K562 (cell line): ENCODE measurements around the gene MAB21L4. TPM values are rescaled to one million over a fixed set of nuclear protein-coding genes. Genes with fewer than 3 reads are reported as not detected.

Experiments
- ATAC-seq: fragments of 200-7000 bp; cut with Tn5 transposase; 3 replicates; pipeline ENCODE4 v1.9.1; 2020; ENCODE audit warnings: moderate library complexity
- BruUV-seq: library from RNA; stranded (reverse); fragments of 400-500 nt; replicated peaks from 2 replicates; lab custom pipeline; 2021; lab: Mats Ljungman, UMichigan
- CTCF ChIA-PET: fragments of 300-600 bp; formaldehyde crosslinking; extraction: SDS; loops from one replicate; lab custom pipeline; 2021; ENCODE audit warnings: low intra/inter-chr PET ratio; lab: Yijun Ruan, JAX
- POLR2A ChIA-PET: fragments of 300-600, 350-650 bp; sonication (Branson Sonifier 250); formaldehyde crosslinking; extraction: SDS; loops from one replicate; lab custom pipeline; 2021; ENCODE audit warnings: antibody characterized with exemption, inconsistent platforms; lab: Yijun Ruan, JAX
- DNase-seq, 4 experiments: peaks; one replicate each; pipeline versions ENCODE4 v3.0.0 to v3.0.0-alpha.2; 2011 to 2018; ENCODE audit warnings: low spot score in 3 of 4, mixed read lengths in 3 of 4; ENCODE audit errors: extremely low read depth in 1 of 4
- FAIRE-seq: peaks from 2 replicates; lab custom pipeline; 2011; peaks lifted over from hg19 to GRCh38; lab: Jason Lieb, UNC
- H2AFZ ChIP-seq: 2 replicates; pipeline ENCODE4 v1.6.0; 2011; ENCODE audit warnings: low read depth, low read length, control low read depth, inconsistent platforms
- H3K27ac ChIP-seq: fragments of 200-600 bp; 3 replicates; pipeline ENCODE4 v1.8.0; 2011; ENCODE audit warnings: low read depth, mild to moderate bottlenecking, control low read depth, inconsistent platforms, low read length, moderate library complexity, mixed read lengths; ENCODE audit errors: extremely low read depth
- H3K27me3 ChIP-seq, 2 experiments: fragments of 300-600 bp in 1 of 2; 2 replicates in 1 of 2; 3 replicates in 1 of 2; pipeline versions ENCODE4 v1.6.0 to v1.8.0; 2011; ENCODE audit warnings: inconsistent platforms in 2 of 2, low read length in 2 of 2, mild to moderate bottlenecking in 1 of 2, mixed read lengths in 1 of 2, moderate library complexity in 1 of 2; ENCODE audit not compliant: control insufficient read depth in 2 of 2, insufficient read depth in 2 of 2
- H3K36me3 ChIP-seq: fragments of 300-600 bp; 3 replicates; pipeline ENCODE4 v1.8.0; 2011; ENCODE audit warnings: mild to moderate bottlenecking, low read length, inconsistent platforms; ENCODE audit not compliant: control insufficient read depth, insufficient read depth
- H3K4me1 ChIP-seq, 2 experiments: fragments of 200-600 bp in 1 of 2; replicated peaks in 1 of 2; 2 replicates in 1 of 2; 3 replicates in 1 of 2; pipeline versions ENCODE4 v1.5.1 to v1.8.0; 2011; ENCODE audit warnings: inconsistent platforms in 2 of 2, low read length in 2 of 2, mild to moderate bottlenecking in 1 of 2, mixed read lengths in 1 of 2, moderate library complexity in 1 of 2; ENCODE audit not compliant: control insufficient read depth in 2 of 2, insufficient read depth in 2 of 2
- H3K4me2 ChIP-seq: 2 replicates; pipeline ENCODE4 v1.6.1; 2011; ENCODE audit warnings: low read length, control low read depth, inconsistent platforms, mixed read lengths; ENCODE audit not compliant: insufficient read depth
- H3K4me3 ChIP-seq: fragments of 200-600 bp; sonication (generic), shearing (Covaris generic); 2 replicates; pipeline ENCODE4 v1.5.1; 2016; ENCODE audit warnings: control low read depth, inconsistent platforms
- H3K79me2 ChIP-seq: fragments of 200-600 bp; 3 replicates; pipeline ENCODE4 v1.8.0; 2011; ENCODE audit warnings: low read length, inconsistent platforms; ENCODE audit not compliant: control insufficient read depth, insufficient read depth
- H3K9ac ChIP-seq, 2 experiments: 2 replicates each; pipeline versions ENCODE4 v1.6.0 to v1.6.1; 2011; ENCODE audit warnings: low read depth in 2 of 2, low read length in 2 of 2, control low read depth in 1 of 2, inconsistent platforms in 1 of 2, mild to moderate bottlenecking in 1 of 2, mixed read lengths in 1 of 2; ENCODE audit not compliant: insufficient read depth in 1 of 2
- H3K9me1 ChIP-seq: one replicate; pipeline ENCODE4 v1.6.0; 2011; ENCODE audit warnings: inconsistent platforms, mild to moderate bottlenecking, low read length, moderate library complexity; ENCODE audit not compliant: control insufficient read depth, insufficient read depth
- H3K9me3 ChIP-seq: replicated peaks from 2 replicates; pipeline ENCODE4 v1.5.1; 2011; ENCODE audit warnings: low read depth, low read length, inconsistent platforms; ENCODE audit not compliant: control insufficient read depth, insufficient read depth
- H4K20me1 ChIP-seq: replicated peaks from 2 replicates; pipeline ENCODE4 v1.6.1; 2011; ENCODE audit warnings: low read length, inconsistent platforms, mixed read lengths; ENCODE audit not compliant: control insufficient read depth, insufficient read depth
- CBX1 ChIP-seq: sonication (generic); IDR thresholded peaks from 2 replicates; pipeline ENCODE4 v1.6.1; 2016; ENCODE audit warnings: antibody characterized with exemption, low read depth, mild to moderate bottlenecking
- CUX1 ChIP-seq: fragments of 200-800 bp; sonication (Bioruptor generic); IDR thresholded peaks from 2 replicates; pipeline ENCODE4 v1.6.1; 2016; ENCODE audit warnings: missing genetic modification characterization, missing compliant biosample characterization
- ESRRB ChIP-seq: fragments of 250-450 bp; sonication (Bioruptor Pico); IDR thresholded peaks from 2 replicates; pipeline ENCODE4 v1.5.0; 2020; ENCODE audit warnings: mild to moderate bottlenecking, moderate library complexity, borderline replicate concordance
- HMGN3 ChIP-seq: IDR thresholded peaks from 2 replicates; pipeline ENCODE4 v1.6.1; 2011; ENCODE audit warnings: borderline replicate concordance, low read depth, mild to moderate bottlenecking, mixed read lengths, low read length; ENCODE audit not compliant: insufficient read length; ENCODE audit errors: extremely low read depth
- IFI16 ChIP-seq: fragments of 250-450 bp; sonication (Bioruptor Pico); IDR thresholded peaks from 2 replicates; pipeline ENCODE4 v2.1.2; 2022; ENCODE audit warnings: mild to moderate bottlenecking, inconsistent platforms
- IRF9 ChIP-seq: fragments of 450-650 bp; IDR thresholded peaks from 2 replicates; pipeline ENCODE4 v1.6.1; 2016; ENCODE audit warnings: missing biosample characterization, missing genetic modification characterization
- KDM2B ChIP-seq: fragments of 250-450 bp; sonication (Bioruptor Pico); IDR thresholded peaks from 2 replicates; pipeline ENCODE4 v1.8.0; 2021; ENCODE audit warnings: mild to moderate bottlenecking, moderate library complexity
- NFYB ChIP-seq: IDR thresholded peaks from 2 replicates; pipeline ENCODE4 v1.6.1; 2011; ENCODE audit warnings: mild to moderate bottlenecking, moderate library complexity; ENCODE audit not compliant: insufficient read length; ENCODE audit errors: extremely low read depth
- SIN3B ChIP-seq: fragments of 450-650 bp; IDR thresholded peaks from 2 replicates; pipeline ENCODE4 v1.6.1; 2017; ENCODE audit warnings: low read depth, mild to moderate bottlenecking, moderate library complexity
- VEZF1 ChIP-seq: fragments of 200-800 bp; sonication (Bioruptor generic); IDR thresholded peaks from 2 replicates; pipeline ENCODE4 v1.6.1; 2017; ENCODE audit warnings: missing genetic modification characterization, missing compliant biosample characterization
- ZNF384 ChIP-seq: IDR thresholded peaks from 2 replicates; pipeline ENCODE4 v1.6.1; 2012; ENCODE audit warnings: low read depth, low read length, improper control_type of control experiment
- ZNF79 ChIP-seq: fragments of 250-450 bp; sonication (Bioruptor Pico); IDR thresholded peaks from 2 replicates; pipeline ENCODE4 v1.4.0; 2020; ENCODE audit warnings: low read depth, mild to moderate bottlenecking, moderate library complexity
- ZSCAN29 ChIP-seq: fragments of 450-650 bp; IDR thresholded peaks from 2 replicates; pipeline ENCODE4 v1.6.1; 2017
- WGBS: fragments of 100-300 bp; shearing (Covaris generic); methylation state at CpG from one replicate; pipeline ENCODE4 v1.1.6; 2016; ENCODE audit warnings: low coverage, mixed read lengths; ENCODE audit not compliant: insufficient coverage; ENCODE audit errors: missing lambda C conversion rate; 5-methylcytosine and 5-hydroxymethylcytosine counted together
- in situ Hi-C: fragments of 300-500 bp; cut with MboI; formaldehyde crosslinking; loops from 4 replicates; pipeline ENCODE4 v1.15.0; 2018; ENCODE audit warnings: inconsistent platforms, mixed read lengths
- intact Hi-C: fragments of 100-400 bp; cut with micrococcal nuclease; formaldehyde crosslinking; loops from 2 replicates; pipeline ENCODE4 v1.14.2; 2022
- polyA plus RNA-seq, 8 experiments: library from polyadenylated mRNA; depleted of rRNA in 4 of 8; stranded (reverse) in 5 of 8; unstranded in 3 of 8; fragments of >200 nt; fragmentation: Nextera tagmentation in 2 of 8; fragmentation: Illumina TruSeq in 1 of 8; extraction: Ambion mirVana in 2 of 8; extraction: Trizol in 1 of 8; gene quantifications; 2 replicates each; pipeline versions ENCODE4 v1.2.1 to v1.2.3, GENCODE V29; 2011 to 2014; ENCODE audit warnings: inconsistent platforms in 1 of 8, missing spikeins in 1 of 8
- total RNA-seq, 7 experiments: library from RNA; depleted of rRNA in 6 of 7; stranded (reverse); fragments of >200 nt in 6 of 7; fragmentation: Illumina TruSeq in 2 of 7; extraction: Trizol in 2 of 7; gene quantifications; 2 replicates each; pipeline versions ENCODE4 v1.2.1 to v1.2.3, GENCODE V29; 2011 to 2021; ENCODE audit warnings: low replicate concordance in 1 of 7

Gene MAB21L4
- total and polyA plus RNA-seq, 9 of the 15 experiments (the other 6 are each of a cell fraction or from before 2014, with no cell fraction given), result 0.03 TPM; not detected in 8

- ChIA-PET POLR2A (interaction anchor here (0.6 kb wide), 1 partner anchor 928 kb away, joined by 3 read pairs; no protein-coding TSS in a partner anchor), CTCF (no interaction called here)
- no peaks in the 10 kb centered on the region for H3K9me3 ChIP-seq
- no TSS peak for BruUV-seq
- FAIRE-seq, result no peak
- peaks cover 6% of the 10 kb centered on the region for H4K20me1 ChIP-seq
- H2AFZ ChIP-seq, result no peak overlapping the region
- H3K9ac ChIP-seq, result no peak overlapping the region
- H3K4me2 ChIP-seq, result no peak overlapping the region
- intact Hi-C loops, result no loop called here
- no peak for DNase-seq
- 0% methylated on average over 7 of the region's 17 CpGs for WGBS
- in situ Hi-C loops, result no loop called here
- H3K4me1 ChIP-seq, result peaks cover 0 to 2% of the 10 kb centered on the region in 2 experiments; a peak in 1 of 5 replicates
- H3K4me3 ChIP-seq, result no peak overlapping the region
- no peak overlapping the region for H3K27ac ChIP-seq
- ATAC-seq, result no peak
- H3K79me2 ChIP-seq, result no peaks in the 10 kb centered on the region
- H3K27me3 ChIP-seq, result peaks cover 0 to 30% of the 10 kb centered on the region in 2 experiments; a peak in 2 of 5 replicates
- H3K36me3 ChIP-seq, result no peaks in the 10 kb centered on the region
- H3K9me1 ChIP-seq, result no peaks in the 10 kb centered on the region
- TF ChIP-seq VEZF1 (CRISPR knock-in tag) (no peak), ZNF384 (no peak), SIN3B (no peak), IFI16 (CRISPR knock-in tag) (no peak), NFYB (no peak), CBX1 (no peak), ESRRB (CRISPR knock-in tag) (no peak), IRF9 (tag) (no peak), HMGN3 (no peak), ZSCAN29 (no peak), CUX1 (CRISPR knock-in tag) (no peak), KDM2B (CRISPR knock-in tag) (no peak), ZNF79 (no peak)
Measured at GRCh38 chr2:240836781-240837467, 59.0 kb downstream of the MAB21L4 start.
